PC-9 (cell line): Measurements from ENCODE around the gene UBN1. TPM values are rescaled to one million over a fixed set of nuclear protein-coding genes. Genes with fewer than 3 reads are reported as not detected.

Experiments
- BruUV-seq: library from RNA; stranded (reverse); fragments of 400-500 nt; replicated peaks from 2 replicates; lab custom pipeline; 2021; lab: Mats Ljungman, UMichigan
- CTCF ChIA-PET: fragments of 300-600 bp; sonication (Branson Sonifier 250); formaldehyde crosslinking; loops from one replicate; lab custom pipeline; 2022; ENCODE audit warnings: antibody characterized with exemption; lab: Charles Lee
- POLR2A ChIA-PET: fragments of 300-600 bp; sonication (Branson Sonifier 250); formaldehyde crosslinking; loops from one replicate; lab custom pipeline; 2022; ENCODE audit warnings: antibody characterized with exemption; ENCODE audit not compliant: unreplicated experiment; lab: Charles Lee
- DNase-seq, 2 experiments: peaks; one replicate each; pipeline versions ENCODE4 v3.0.0 to v3.0.0-alpha.2; 2015 to 2022; ENCODE audit warnings: mixed read lengths in 1 of 2
- H2AFZ ChIP-seq: fragments of 200-600 bp; sonication (generic); 2 replicates; pipeline ENCODE4 v1.8.1; 2017; ENCODE audit warnings: antibody characterized with exemption
- H3F3A ChIP-seq: fragments of 200-600 bp; sonication (generic); 2 replicates; pipeline ENCODE4 v1.8.1; 2017; ENCODE audit warnings: antibody characterized with exemption, mild to moderate bottlenecking, low read depth; ENCODE audit not compliant: insufficient read depth
- H3K27ac ChIP-seq: fragments of 200-600 bp; sonication (generic); 2 replicates; pipeline ENCODE4 v1.6.1; 2016; ENCODE audit warnings: mixed run types
- H3K27me3 ChIP-seq: fragments of 200-600 bp; sonication (generic); 2 replicates; pipeline ENCODE4 v1.6.1; 2016; ENCODE audit warnings: low read depth, mixed run types; ENCODE audit not compliant: insufficient read depth
- H3K36me3 ChIP-seq: fragments of 200-600 bp; sonication (generic); 2 replicates; pipeline ENCODE4 v1.6.1; 2016; ENCODE audit warnings: low read depth, mixed run types
- H3K4me1 ChIP-seq: fragments of 200-600 bp; sonication (generic); replicated peaks from 2 replicates; pipeline ENCODE4 v1.6.1; 2016; ENCODE audit warnings: mixed run types; ENCODE audit not compliant: insufficient read depth
- H3K4me2 ChIP-seq: fragments of 200-600 bp; sonication (generic); 2 replicates; pipeline ENCODE4 v1.6.1; 2017; ENCODE audit warnings: mixed run types
- H3K4me3 ChIP-seq: fragments of 200-600 bp; sonication (generic); 2 replicates; pipeline ENCODE4 v1.6.1; 2016; ENCODE audit warnings: mixed run types
- H3K79me2 ChIP-seq: fragments of 200-600 bp; sonication (generic); 2 replicates; pipeline ENCODE4 v1.6.1; 2017; ENCODE audit warnings: low read depth, mixed run types
- H3K9me2 ChIP-seq: fragments of 200-600 bp; sonication (generic); 2 replicates; pipeline ENCODE4 v1.8.1; 2017; ENCODE audit warnings: mild to moderate bottlenecking; ENCODE audit not compliant: insufficient read depth
- H3K9me3 ChIP-seq: fragments of 200-600 bp; sonication (generic); 2 replicates; pipeline ENCODE4 v1.8.1; 2016; ENCODE audit warnings: low read depth; ENCODE audit not compliant: insufficient read depth
- H4K20me1 ChIP-seq: fragments of 200-600 bp; sonication (generic); 2 replicates; pipeline ENCODE4 v1.8.1; 2017; ENCODE audit not compliant: insufficient read depth
- CTCF ChIP-seq: fragments of 200-600 bp; sonication (generic); conservative IDR thresholded peaks from 2 replicates; pipeline ENCODE4 v1.6.1; 2017; ENCODE audit warnings: mixed run types, antibody characterized with exemption, mild to moderate bottlenecking, moderate library complexity
- EZH2 ChIP-seq: fragments of 200-600 bp; sonication (generic); IDR thresholded peaks from 2 replicates; pipeline ENCODE4 v1.8.0; 2017; ENCODE audit warnings: antibody characterized with exemption, low read depth
- intact Hi-C: fragments of 100-400 bp; cut with micrococcal nuclease; formaldehyde crosslinking; loops from one replicate; pipeline ENCODE4 v1.10.0; 2022; ENCODE audit not compliant: unreplicated experiment
- total RNA-seq: library from RNA; stranded (reverse); gene quantifications from 2 replicates; pipeline ENCODE4 v1.2.3, GENCODE V29; 2021

The UBN1 gene
- total RNA-seq, 1 experiment from 2014 or later, result 44.1 TPM

- TF ChIP-seq CTCF, result no peak
- TF ChIP-seq EZH2, result no peak
- no peak for DNase-seq
These were observed 22.0 kb downstream of the UBN1 start for GRCh38 chr16:4869147-4869805.

DNA sequence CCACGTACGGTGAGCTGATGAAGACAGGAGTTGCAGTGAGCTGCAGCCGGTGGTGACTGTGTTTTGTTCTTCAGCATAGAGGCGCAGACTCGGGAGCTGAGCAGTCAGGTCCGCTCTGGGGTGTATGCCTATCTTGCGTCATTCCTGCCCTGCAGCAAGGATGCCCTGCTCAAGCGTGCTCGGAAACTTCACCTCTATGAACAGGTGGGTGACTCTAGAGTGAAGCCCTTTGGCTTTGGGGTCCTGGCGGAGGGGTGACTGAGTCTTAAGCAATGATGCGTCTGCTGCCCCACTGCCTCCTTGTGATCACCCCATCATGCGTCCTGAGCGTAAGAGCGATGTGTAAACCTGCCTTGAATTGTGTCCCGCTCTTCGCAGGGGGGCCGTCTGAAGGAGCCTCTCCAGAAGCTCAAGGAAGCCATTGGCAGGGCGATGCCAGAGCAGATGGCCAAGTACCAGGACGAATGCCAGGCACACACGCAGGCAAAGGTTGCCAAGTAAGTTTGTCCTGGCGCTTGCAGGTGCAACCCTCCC is 22.9 kb downstream of the UBN1 start:
- Histone ChIP-seq H3K4me2 (no peak overlapping the region), H3K79me2 (peaks cover 8% of the 10 kb centered on the region), H2AFZ (no peak overlapping the region), H3K9me2 (no peaks in the 10 kb centered on the region), H4K20me1 (peaks cover 3% of the 10 kb centered on the region; the same call in 1 of the 2 replicates), H3K27ac (no peak overlapping the region), H3F3A (no peaks in the 10 kb centered on the region; the same call in 1 of the 2 replicates), H3K27me3 (no peaks in the 10 kb centered on the region), H3K4me1 (no peaks in the 10 kb centered on the region), H3K9me3 (no peaks in the 10 kb centered on the region), H3K36me3 (no peaks in the 10 kb centered on the region), H3K4me3 (no peak overlapping the region)
- BruUV-seq, result no TSS peak
- ChIA-PET CTCF (no interaction called here), POLR2A (no interaction called here)
- TF ChIP-seq CTCF (no peak), EZH2 (no peak)
- DNase-seq, result no peak
- intact Hi-C loops, result no loop called here

More at GRCh38 chr16:4869147-4869805, 22.0 kb downstream of the UBN1 start:
- H3K9me3 ChIP-seq, result no peaks in the 10 kb centered on the region
- H3K4me2 ChIP-seq, result no peak overlapping the region
- no peaks in the 10 kb centered on the region; the same call in 1 of the 2 replicates for H3K36me3 ChIP-seq
- H3K9me2 ChIP-seq, result no peaks in the 10 kb centered on the region
- POLR2A ChIA-PET, result interaction anchor here (0.5 kb wide), 1 partner anchor 655 kb away, joined by 3 read pairs; no protein-coding TSS in a partner anchor
- CTCF ChIA-PET, result no interaction called here
- H4K20me1 ChIP-seq, result peaks cover 10% of the 10 kb centered on the region
- no peaks in the 10 kb centered on the region for H3K4me1 ChIP-seq
- BruUV-seq, result no TSS peak
- H2AFZ ChIP-seq, result no peak overlapping the region
- H3K27ac ChIP-seq, result no peak overlapping the region
- intact Hi-C loops, result no loop called here
- H3K79me2 ChIP-seq, result peaks cover 15% of the 10 kb centered on the region
- no peaks in the 10 kb centered on the region for H3F3A ChIP-seq
- H3K27me3 ChIP-seq, result no peaks in the 10 kb centered on the region
- H3K4me3 ChIP-seq, result no peak overlapping the region

GRCh38 chr16:4871071-4871470 is 23.8 kb downstream of the UBN1 start:
- H3K27ac ChIP-seq, result no peak overlapping the region
- no peaks in the 10 kb centered on the region for H3K36me3 ChIP-seq
- H3F3A ChIP-seq, result no peaks in the 10 kb centered on the region; the same call in 1 of the 2 replicates
- H2AFZ ChIP-seq, result no peak overlapping the region
- 0 out of 2 replicates have a peak, but pooled peaks cover 3% of the 10 kb centered on the region for H4K20me1 ChIP-seq
- TF ChIP-seq CTCF (no peak), EZH2 (no peak)
- H3K4me3 ChIP-seq, result no peak overlapping the region
- POLR2A ChIA-PET, result no interaction called here
- H3K4me2 ChIP-seq, result no peak overlapping the region
- no peak for DNase-seq
- intact Hi-C loops, result no loop called here
- H3K27me3 ChIP-seq, result no peaks in the 10 kb centered on the region
- H3K79me2 ChIP-seq, result peaks cover 2% of the 10 kb centered on the region; the same call in 1 of the 2 replicates
- CTCF ChIA-PET, result no interaction called here
- no peaks in the 10 kb centered on the region for H3K9me2 ChIP-seq
- no peaks in the 10 kb centered on the region for H3K9me3 ChIP-seq
- BruUV-seq, result no TSS peak
- no peaks in the 10 kb centered on the region for H3K4me1 ChIP-seq
